Right lobe of liver (tissue), 4 donors: ENCODE data around the gene RAB5IF.

Experiments used
- CTCF ChIP-seq, 4 donors: fragments of 200-600 bp in 3 of 4; fragments of 450-650 bp in 1 of 4; IDR thresholded peaks; one replicate each; pipeline versions ENCODE4 v1.5.1 to v1.8.0; 2016 to 2022; ENCODE audit warnings: antibody characterized with exemption in 4 of 4, mild to moderate bottlenecking in 2 of 4
- POLR2A ChIP-seq: fragments of 450-650 bp; IDR thresholded peaks from one replicate; pipeline ENCODE4 v1.6.1; 2017; ENCODE audit warnings: antibody characterized with exemption, mild to moderate bottlenecking
- donor health status: DM: no; HTN: no; CAD: no.
- donor health status: DM: no; HTN: no; CAD: no.
- donor health status: DM: no; HTN: yes; CAD: no.

- TF ChIP-seq POLR2A (no peak), CTCF (IDR thresholded peaks at IDR 0.05) (no peak)
Measured at GRCh38 chr20:36647196-36648121, 41.9 kb downstream of the RAB5IF start.
